AML-193 (cell line): ENCODE results near the gene PPARG.
A peak's percentile ranks its signal among the peaks of the same experiment; 100 is the strongest.
"Not testable (repeated sequence)": the region's sequence is repeated elsewhere in the genome, so short reads cannot be mapped to it uniquely, and the experiment has no call there.

Experiments
- DNase-seq, 2 experiments: peaks; one replicate each; lab custom pipeline; 2025; lab: John Stamatoyannopoulos, UW

The PPARG gene

DNA sequence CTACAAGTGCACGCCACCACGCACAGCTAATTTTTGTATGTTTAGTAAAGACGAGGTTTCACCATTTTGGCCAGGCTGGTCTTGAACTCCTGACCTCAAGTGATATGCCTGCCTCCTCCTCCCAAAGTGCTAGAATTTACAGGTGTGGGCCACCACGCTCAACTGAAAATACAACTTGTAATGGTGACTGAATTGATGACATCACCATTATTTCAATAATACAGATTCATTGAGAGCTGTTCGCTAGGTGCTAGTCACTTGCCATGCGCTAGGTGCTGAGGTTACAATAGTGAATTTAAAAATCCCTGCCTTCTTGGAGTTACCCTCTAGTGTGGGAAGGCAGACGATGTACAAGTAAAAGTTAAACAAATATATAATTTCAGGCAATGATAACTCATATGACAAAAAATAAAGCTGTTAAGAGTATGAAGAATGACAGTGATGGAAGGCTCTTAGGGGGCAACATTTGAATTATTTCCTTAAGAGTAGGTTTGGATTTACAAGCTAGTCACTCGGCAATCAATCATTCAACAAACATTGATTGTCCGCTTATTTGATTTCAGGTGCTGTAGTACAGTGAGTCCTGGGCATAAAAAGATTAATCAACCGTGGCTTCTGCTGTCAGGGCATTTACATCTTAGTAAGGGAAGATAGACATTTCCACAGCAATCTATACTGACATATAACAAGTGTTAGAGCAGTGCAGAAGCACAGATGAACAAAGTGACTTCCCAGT lies 9.1 kb upstream of the PPARG start:
- no peak for DNase-seq

GRCh38 chr3:12280357-12280806 lies 8.5 kb upstream of the PPARG start:
- DNase-seq = no peak

DNA sequence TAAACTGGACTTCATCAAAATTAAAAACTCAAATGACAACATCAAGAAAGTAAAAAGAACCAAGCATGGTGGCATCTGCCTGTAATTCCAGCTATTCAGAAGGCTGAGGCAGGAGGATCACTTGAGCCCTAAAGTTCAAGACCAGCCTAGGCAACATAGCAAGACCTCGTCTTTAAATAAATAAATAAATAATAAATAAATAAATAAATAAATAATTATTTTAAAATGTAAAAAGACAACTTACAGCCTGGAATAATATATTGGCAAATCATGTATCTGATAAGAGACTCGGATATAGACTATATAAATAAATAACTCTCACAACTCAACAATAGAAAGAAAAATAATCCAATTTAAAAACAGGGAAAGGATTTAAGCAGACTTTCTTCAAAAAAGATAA lies 4.3 kb upstream of the PPARG start:
- no peak for DNase-seq

DNA sequence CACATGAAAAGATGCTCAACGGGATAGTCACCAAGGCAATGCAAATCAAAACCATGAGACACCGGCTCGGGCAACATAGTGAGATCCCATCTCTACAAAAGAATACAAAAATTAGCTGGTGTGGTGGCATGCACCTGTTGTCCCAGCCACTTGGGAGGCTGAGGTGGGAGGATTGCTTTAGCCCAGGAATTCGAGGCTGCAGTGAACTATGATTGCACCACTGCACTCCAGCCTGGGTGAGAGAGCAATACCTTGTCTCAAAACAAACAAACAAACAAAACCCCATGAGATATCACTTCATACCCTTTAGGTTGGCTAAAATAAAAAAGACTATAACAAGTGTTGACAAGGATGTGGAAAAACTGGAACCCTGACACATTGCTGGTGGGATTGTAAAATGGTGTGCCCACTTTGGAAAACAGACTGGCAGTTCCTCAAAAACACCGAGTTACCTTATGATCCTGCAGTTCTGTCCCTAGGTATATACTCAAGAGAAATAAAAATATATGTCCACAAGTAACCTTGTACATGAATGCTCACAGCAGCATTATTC lies 3.8 kb upstream of the PPARG start:
- no peak for DNase-seq

DNA sequence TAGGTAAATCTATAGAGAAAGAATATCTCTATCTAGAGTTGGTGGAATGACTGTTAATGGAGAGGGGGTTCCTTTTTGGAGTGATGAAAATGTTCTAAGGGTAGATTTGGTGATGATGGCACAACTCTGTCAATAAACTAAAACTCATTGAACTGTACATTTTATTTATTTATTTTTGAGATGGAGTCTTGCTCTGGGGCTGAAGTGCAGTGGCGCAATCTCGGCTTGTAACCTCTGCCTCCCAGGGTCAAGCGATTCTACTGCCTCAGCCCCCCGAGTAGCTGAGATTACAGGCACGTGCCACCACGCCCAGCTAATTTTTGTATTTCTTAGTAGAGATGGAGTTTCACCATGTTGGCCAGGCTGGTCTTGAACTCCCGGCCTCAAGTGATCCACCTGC lies 3.1 kb upstream of the PPARG start:
- DNase-seq = not testable (repeated sequence)

DNA sequence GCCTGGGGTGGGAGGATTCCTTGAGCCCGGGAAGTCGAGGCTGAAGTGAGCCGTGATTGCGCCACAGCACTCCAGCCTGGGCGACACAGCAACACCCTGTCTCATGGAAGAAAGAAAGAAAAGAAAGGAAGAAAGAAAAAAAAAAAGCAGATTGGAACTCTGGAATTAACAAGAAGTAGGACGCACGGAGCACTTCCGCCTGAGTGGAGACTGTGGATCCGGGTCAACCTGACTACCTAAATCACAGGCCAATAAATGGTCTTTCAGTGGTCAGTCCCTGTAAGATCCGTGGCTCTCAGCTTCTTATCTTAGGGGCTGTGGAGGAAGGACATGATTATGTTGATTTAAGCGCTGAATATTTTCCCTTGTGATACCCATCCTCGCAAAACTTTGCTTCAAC lies 2.4 kb upstream of the PPARG start:
- DNase-seq = no peak

DNA sequence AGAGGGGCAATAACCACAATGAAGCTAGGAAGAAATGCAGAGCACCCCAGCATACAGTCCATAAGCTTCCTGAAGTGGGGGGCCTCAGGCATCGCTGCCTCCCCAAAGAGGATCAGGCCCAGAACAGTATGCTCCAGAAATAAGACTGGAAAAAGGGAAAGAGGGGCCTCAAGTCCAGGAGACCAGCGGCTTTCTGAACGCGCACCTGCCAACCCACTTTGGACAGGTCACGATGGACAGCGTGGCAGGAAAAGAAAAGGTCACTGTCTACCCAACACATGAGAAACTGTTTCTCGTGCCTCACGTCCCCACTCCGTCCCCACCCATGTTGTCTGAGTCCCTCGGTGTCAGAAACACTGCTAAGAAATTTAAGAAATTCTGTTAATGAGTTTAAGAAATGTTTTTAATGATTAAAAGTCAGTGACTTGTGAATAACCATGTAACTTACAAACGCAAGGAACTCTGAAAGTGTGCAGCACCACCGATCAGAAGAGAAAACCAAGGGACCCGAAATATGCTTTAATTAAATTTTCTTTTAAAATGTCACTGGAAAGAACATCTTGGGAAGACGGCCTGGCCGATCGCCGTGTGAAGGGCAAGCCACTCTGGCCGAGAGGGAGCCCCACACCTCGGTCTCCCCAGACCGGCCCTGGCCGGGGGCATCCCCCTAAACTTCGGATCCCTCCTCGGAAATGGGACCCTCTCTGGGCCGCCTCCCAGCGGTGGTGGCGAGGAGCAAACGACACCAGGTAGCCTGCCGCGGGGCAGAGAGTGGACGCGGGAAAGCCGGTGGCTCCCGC lies 1.7 kb upstream of the PPARG start:
- DNase-seq = no peak

GRCh38 chr3:12287727-12288181 lies 1.1 kb upstream of the PPARG start:
- DNase-seq = no peak

DNA sequence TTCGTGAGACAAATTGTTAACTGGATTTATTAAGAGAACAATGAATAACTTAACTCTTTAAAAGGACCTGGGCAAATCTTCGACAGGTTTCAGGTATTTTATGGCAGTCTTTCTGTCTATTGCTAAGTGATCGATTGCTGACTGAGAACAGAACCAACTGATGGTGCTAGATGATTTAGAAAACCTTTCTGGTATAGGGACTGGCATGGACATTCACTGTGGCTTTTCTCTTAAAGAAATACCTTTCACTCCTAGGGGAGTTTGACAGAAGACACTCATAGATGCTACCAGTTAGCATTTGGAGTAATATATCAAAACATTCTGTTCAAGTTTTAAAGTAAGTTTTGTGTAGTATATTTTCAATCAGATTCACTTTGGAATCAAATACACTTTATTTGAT lies 654 bp downstream of the PPARG start:
- no peak for DNase-seq

- no peak for DNase-seq
Measured at GRCh38 chr3:12292770-12293169, 3.9 kb downstream of the PPARG start.

GRCh38 chr3:12294885-12295580 lies 6.2 kb downstream of the PPARG start:
- DNase-seq = no peak

- no peak for DNase-seq
Measured at GRCh38 chr3:12296511-12296910, 7.6 kb downstream of the PPARG start.

GRCh38 chr3:12299026-12299425 lies 10.2 kb downstream of the PPARG start:
- DNase-seq = no peak

DNA sequence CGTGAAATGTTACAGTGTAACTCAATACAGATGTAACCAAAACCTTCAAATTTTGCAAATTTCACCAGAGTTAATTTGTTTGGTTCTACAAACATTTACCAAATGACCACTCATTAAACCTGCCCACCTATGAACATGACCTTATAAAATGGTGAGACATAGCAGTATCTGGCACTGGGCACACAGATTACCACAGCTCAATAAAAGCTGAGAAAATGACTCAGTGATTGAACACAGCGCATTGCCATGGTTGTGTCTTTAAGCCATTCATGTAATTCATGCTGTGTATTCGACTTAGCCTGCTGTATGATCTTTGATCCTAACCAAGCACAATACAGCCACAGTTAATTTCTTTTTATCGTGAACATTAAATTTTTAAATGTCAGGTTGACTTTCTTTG lies 11.3 kb downstream of the PPARG start:
- DNase-seq = no peak

DNA sequence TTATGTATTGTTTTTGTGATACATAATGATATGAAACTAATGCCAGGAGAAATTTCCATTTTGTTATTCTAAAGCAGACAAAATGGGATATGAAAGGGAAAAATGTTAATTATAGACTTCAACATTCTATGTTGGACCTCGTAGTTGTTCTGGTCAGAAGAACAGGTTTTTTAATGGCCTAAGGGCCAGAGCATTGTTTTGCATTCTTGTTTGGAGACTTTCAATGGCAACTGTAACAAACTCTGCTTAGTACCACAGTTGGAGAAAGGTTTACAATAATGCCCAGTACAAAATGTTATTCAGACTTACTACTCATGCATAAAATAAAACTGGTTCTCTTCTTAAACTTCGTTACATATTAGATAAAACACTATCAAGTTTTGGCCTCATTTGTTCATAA lies 12.2 kb downstream of the PPARG start:
- no peak for DNase-seq

- no peak for DNase-seq
Measured at GRCh38 chr3:12301513-12301912, 12.6 kb downstream of the PPARG start.

DNA sequence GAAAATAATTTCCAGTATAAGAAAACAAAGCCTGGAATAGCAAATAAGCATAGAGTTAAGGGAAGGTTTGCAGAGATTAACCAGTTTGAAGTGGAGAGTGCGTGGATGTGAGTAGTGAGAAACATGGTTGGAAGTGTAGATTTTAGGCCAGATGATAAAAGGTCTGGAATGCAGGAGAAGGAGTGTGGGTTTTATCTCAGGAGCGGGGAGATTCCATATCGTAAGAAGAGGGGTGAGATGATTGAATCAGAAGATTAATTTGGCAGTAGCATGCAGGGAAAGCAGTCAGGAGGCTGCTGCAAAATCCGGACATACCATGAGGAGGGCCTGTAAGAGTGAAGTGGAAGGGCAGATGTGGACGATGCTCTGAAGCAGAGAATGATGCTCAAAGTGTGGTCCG lies 13.7 kb downstream of the PPARG start:
- no peak for DNase-seq

GRCh38 chr3:12303534-12303933 lies 14.7 kb downstream of the PPARG start:
- DNase-seq = no peak

DNA sequence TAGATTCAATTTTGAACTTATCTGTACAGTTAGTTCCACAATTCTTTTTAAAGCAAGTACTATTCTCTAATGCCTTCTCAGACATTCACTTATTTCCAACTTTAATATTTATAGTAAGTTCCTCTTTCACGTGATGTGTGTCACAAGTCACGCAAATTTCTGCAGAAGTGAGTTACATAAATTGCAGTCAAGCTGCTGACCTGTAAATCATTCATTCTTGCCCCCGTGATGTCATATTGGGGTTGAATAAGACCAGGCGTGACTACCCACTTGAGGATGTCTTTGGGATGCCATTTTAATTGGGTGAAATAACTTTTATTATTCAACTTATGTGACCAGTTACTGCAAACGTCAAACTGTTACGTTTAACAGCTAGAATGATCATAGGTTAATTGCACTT lies 15.1 kb downstream of the PPARG start:
- DNase-seq = peak; percentile 48 to 59

DNA sequence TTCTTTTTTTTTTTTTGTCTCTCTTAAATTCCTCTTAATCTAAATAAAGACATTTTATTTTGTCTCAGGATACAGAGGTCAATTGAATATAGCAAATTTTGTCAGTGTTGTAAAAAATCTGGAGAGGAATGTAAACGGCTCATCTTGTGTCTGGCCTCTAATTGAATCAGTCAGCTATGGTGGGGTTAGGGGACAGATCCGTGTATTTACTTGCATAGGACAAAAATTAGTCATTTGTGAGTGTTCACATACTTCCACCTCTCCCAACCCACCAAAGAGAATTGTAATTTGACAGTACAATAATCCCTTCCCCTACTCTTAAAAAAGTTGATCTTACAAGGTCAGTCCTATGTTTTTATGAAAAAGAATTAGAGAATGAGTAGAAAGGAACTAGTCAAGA lies 18.3 kb downstream of the PPARG start:
- no peak for DNase-seq

DNA sequence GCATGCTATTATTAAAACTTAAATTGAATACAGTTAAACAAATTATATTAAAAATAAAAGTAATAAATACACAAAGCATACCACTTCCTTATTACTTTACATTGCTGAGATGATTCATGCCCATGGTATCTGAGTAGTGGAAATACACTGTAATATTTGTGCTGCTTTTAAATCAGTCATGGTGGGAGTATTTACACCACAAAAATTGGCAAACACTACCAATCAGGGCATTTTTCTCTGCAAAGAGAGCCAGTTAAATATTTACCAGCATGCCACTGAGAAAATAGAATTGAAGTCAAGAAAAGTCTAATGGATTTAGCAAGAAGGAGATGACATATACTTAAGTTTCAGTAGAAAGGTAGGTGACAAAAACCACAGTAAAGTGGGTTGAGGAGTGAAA lies 19.6 kb downstream of the PPARG start:
- DNase-seq = peak; percentile 18 to 25

- DNase-seq = no peak
Measured at GRCh38 chr3:12309716-12310115, 20.8 kb downstream of the PPARG start.

- no peak for DNase-seq
Measured at GRCh38 chr3:12312010-12312409, 23.1 kb downstream of the PPARG start.
